Brain microvascular endothelial cell (primary cell): Measurements from ENCODE around the gene MGME1.
A peak's percentile ranks its signal among the peaks of the same experiment; 100 is the strongest.

ENCODE experiments used
- DNase-seq: peaks from one replicate; pipeline ENCODE4 v3.0.0-alpha.2; 2020
- H3K27ac ChIP-seq: fragments of 250-450 bp; sonication (Bioruptor Pico); 2 replicates; pipeline ENCODE4 v1.5.1; 2020; ENCODE audit warnings: mild to moderate bottlenecking, moderate library complexity
- H3K27me3 ChIP-seq: fragments of 250-450 bp; sonication (Bioruptor Pico); replicated peaks from 2 replicates; pipeline ENCODE4 v1.5.1; 2020; ENCODE audit warnings: mild to moderate bottlenecking
- H3K36me3 ChIP-seq: fragments of 250-450 bp; sonication (Bioruptor Pico); replicated peaks from 2 replicates; pipeline ENCODE4 v1.5.1; 2020; ENCODE audit warnings: mild to moderate bottlenecking
- H3K4me3 ChIP-seq: 2 replicates; pipeline ENCODE4 v1.5.1; 2011; ENCODE audit warnings: low read depth, mild to moderate bottlenecking, control low read depth, low read length, moderate library complexity
- in situ Hi-C: cut with HindIII; loops from 2 replicates; pipeline ENCODE4 v1.10.0; 2017; ENCODE audit warnings: low sequenced_read_pairs, low pct_ligation_motif_present
- TF ChIP-seq, protein P1 (sequence below): IDR thresholded peaks from 2 replicates; pipeline ENCODE4 v1.5.1; 2011; ENCODE audit warnings: low read depth, mild to moderate bottlenecking, moderate library complexity, low read length, control low read depth, inconsistent platforms; ENCODE audit errors: missing control alignments

The MGME1 gene

DNA sequence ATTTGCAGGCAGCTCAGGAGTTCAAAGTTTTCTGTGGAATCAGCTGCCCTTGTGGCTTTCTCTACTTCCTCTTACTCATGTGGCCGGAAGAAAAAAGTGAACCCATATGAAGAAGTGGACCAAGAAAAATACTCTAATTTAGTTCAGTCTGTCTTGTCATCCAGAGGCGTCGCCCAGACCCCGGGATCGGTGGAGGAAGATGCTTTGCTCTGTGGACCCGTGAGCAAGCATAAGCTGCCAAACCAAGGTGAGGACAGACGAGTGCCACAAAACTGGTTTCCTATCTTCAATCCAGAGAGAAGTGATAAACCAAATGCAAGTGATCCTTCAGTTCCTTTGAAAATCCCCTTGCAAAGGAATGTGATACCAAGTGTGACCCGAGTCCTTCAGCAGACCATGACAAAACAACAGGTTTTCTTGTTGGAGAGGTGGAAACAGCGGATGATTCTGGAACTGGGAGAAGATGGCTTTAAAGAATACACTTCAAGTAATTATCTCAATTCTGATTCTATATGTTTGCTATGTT, 1.1 kb downstream of the MGME1 start:
- in situ Hi-C loops = no loop called here
- peak overlapping the region; percentile 98 for H3K27ac ChIP-seq
- peak; percentile 61 for DNase-seq

DNA sequence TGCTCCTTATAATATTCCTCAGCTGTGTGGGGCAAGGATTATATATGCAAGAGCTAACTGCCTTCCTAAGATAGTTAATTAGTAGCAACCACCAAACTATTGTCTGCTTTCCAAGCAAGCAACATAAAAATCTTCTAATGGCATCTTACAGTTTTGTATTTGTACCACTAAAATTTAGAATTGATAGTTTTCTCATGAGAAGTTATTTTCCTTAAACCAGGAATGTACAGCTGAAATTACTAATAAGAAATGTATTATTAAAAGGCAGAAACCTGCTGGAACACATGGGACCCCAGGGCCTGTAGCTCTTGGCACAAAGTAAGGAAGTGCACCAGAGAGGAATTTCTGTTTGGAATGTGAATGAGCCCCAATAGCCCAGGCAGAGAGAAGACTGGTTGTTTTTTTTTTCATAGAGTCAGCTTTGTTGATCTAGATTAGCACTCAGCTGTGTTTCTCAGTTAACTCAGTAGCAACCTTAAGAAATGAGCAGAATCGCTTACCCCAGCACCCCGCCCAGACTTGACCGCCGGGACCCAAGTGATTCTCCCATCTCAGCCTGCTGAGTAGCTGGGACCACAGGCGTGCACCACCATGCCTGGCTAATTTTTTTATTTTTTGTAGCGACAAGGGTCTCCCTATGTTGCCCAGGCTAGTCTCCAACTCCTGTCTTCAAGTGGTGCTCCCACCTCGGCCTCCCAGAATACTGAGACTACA, 2.6 kb downstream of the MGME1 start:
- TF ChIP-seq, protein P1, sequence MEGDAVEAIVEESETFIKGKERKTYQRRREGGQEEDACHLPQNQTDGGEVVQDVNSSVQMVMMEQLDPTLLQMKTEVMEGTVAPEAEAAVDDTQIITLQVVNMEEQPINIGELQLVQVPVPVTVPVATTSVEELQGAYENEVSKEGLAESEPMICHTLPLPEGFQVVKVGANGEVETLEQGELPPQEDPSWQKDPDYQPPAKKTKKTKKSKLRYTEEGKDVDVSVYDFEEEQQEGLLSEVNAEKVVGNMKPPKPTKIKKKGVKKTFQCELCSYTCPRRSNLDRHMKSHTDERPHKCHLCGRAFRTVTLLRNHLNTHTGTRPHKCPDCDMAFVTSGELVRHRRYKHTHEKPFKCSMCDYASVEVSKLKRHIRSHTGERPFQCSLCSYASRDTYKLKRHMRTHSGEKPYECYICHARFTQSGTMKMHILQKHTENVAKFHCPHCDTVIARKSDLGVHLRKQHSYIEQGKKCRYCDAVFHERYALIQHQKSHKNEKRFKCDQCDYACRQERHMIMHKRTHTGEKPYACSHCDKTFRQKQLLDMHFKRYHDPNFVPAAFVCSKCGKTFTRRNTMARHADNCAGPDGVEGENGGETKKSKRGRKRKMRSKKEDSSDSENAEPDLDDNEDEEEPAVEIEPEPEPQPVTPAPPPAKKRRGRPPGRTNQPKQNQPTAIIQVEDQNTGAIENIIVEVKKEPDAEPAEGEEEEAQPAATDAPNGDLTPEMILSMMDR = no peak
- H3K27ac ChIP-seq = peak overlapping the region; percentile 98
- no peaks in the 10 kb centered on the region for H3K27me3 ChIP-seq
- H3K36me3 ChIP-seq = peaks cover 6% of the 10 kb centered on the region
- in situ Hi-C loops = no loop called here
- peak; percentile 51 for DNase-seq
- peak overlapping the region; percentile 95 for H3K4me3 ChIP-seq

More for the DNA sequence above, 1.1 kb downstream of the MGME1 start:
- no peaks in the 10 kb centered on the region for H3K27me3 ChIP-seq
- H3K36me3 ChIP-seq = no peaks in the 10 kb centered on the region
- peak overlapping the region; percentile 95 for H3K4me3 ChIP-seq
- TF ChIP-seq, protein P1 = no peak

DNA sequence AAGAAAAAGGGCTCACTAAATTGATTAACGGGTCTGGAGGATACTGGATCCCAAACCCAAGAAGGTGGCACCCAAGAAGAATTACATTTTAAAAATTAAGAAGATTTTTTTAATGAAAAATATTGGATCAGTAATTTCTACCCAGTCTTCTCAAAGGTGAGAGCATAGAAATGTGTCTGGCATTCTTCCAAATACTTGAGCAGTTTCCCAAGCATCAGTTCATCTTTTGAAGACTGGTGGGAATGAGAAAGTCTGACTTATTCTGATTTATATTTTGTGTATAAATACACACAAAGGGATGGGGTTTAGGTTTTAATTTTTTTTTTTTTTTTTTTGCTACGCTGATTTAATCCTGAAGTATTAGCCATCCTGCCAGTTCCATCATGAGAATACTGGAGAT, 3.3 kb downstream of the MGME1 start:
- no peak for DNase-seq
- Histone ChIP-seq H3K27ac (peak overlapping the region; percentile 38), H3K4me3 (peak overlapping the region; percentile 95), H3K27me3 (no peaks in the 10 kb centered on the region), H3K36me3 (peaks cover 8% of the 10 kb centered on the region)
- TF ChIP-seq, protein P1 = no peak
- in situ Hi-C loops = no loop called here

DNA sequence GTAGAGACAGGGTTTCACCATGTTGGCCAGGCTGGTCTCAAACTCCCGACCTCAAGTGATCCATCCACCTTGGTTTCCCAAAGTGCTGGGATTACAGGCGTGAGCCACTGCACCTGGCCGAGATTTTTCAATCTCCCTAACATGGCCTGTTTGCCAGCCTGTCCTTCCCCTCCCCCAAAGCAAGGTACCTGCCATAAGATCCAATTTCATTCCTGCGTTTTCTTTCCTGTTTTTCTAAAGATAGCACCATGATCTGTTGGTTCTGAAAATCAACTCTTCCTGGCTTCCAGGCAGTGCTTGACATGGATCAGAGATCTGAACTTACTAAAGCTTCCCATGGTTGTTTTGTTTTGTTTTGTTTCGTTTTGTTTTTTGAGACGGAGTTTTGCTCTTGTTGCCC, 7.5 kb downstream of the MGME1 start:
- Histone ChIP-seq H3K4me3 (no peak overlapping the region), H3K27me3 (no peaks in the 10 kb centered on the region), H3K36me3 (peaks cover 12% of the 10 kb centered on the region), H3K27ac (no peak overlapping the region)
- TF ChIP-seq, protein P1 = no peak
- in situ Hi-C loops = no loop called here
- no peak for DNase-seq

DNA sequence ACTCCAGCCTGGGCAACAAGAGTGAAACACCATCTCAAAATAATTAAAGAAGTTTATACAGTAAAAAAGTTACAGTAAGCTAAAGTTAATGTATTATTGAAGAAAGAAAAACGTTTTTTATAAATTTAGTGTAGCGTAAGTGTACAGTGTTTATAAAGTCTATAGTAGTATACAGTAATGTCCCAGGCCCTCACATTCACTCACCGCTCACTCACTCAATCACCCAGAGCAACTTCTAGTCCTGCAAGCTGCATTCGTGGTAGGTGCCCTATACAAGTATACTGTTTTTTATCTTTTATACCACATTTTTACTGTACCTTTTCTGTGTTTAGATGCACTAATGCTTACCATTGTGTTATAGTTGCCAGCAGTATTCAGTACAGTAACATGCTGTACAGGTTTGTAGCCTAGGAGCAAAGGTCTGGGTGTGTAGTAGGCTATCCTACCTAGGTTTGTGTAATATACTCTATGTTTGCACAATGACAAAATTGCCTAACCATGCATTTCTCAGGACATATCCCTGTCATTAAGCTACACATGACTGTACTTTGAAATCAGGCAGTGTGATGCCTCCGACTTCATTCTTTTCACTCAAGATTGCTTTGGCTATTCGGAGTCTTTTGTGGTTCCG, 16.7 kb downstream of the MGME1 start:
- TF ChIP-seq, protein P1 = no peak
- Histone ChIP-seq H3K36me3 (no peaks in the 10 kb centered on the region), H3K4me3 (no peak overlapping the region), H3K27me3 (no peaks in the 10 kb centered on the region), H3K27ac (no peak overlapping the region)
- in situ Hi-C loops = no loop called here
- no peak for DNase-seq
